Muscle layer of duodenum (tissue), 2 donors: ENCODE data around the gene PMIS2.

Experiments
- H3K27ac ChIP-seq: one replicate; pipeline ENCODE4 v1.7.0; 2013; ENCODE audit warnings: mild to moderate bottlenecking, low read length
- H3K27me3 ChIP-seq: one replicate; pipeline ENCODE4 v1.7.0; 2013; ENCODE audit warnings: low read depth, mild to moderate bottlenecking, control low read depth, low read length
- H3K36me3 ChIP-seq, 2 donors: one replicate each; pipeline ENCODE4 v1.7.0; 2013; ENCODE audit warnings: low read length in 2 of 2, control low read depth in 1 of 2, mild to moderate bottlenecking in 1 of 2; ENCODE audit not compliant: insufficient read depth in 2 of 2, control insufficient read depth in 1 of 2
- H3K4me1 ChIP-seq, 2 donors: one replicate each; pipeline ENCODE4 v1.7.0; 2013; ENCODE audit warnings: low read length in 2 of 2, mild to moderate bottlenecking in 2 of 2, control low read depth in 1 of 2, moderate library complexity in 1 of 2; ENCODE audit not compliant: insufficient read depth in 2 of 2, control insufficient read depth in 1 of 2
- H3K4me3 ChIP-seq, 2 donors: one replicate each; pipeline ENCODE4 v1.7.0; 2013; ENCODE audit warnings: low read length in 2 of 2, low read depth in 1 of 2, mild to moderate bottlenecking in 1 of 2
- H3K9me3 ChIP-seq, 2 donors: one replicate each; pipeline ENCODE4 v1.7.0; 2013; ENCODE audit warnings: low read length in 2 of 2, control low read depth in 1 of 2, mild to moderate bottlenecking in 1 of 2; ENCODE audit not compliant: control insufficient read depth in 1 of 2
- donor health status: healthy.

Gene PMIS2

DNA sequence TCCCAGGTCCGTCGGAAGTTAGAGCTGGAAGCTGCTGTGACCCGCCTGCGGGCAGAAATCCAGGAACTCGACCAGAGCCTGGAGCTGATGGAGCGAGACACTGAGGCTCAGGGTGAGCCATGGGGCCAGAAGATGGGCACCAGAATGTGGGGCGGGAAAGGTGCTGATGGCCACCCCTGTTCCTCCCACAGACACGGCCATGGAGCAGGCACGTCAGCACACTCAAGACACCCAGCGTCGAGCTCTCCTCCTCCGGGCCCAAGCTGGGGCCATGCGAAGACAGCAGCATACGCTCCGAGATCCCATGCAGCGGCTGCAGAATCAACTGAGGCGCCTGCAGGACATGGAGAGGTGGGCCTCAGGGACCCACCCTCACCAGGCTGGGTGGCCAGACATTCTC is 29.1 kb downstream of the PMIS2 start:
- no peak overlapping the region for H3K4me3 ChIP-seq
- H3K4me1 ChIP-seq, result peaks cover 0 to 15% of the 10 kb centered on the region in 2 donors
- peaks cover 4 to 32% of the 10 kb centered on the region in 2 donors for H3K36me3 ChIP-seq
- H3K9me3 ChIP-seq, result no peaks in the 10 kb centered on the region
- no peak overlapping the region for H3K27ac ChIP-seq
- no peaks in the 10 kb centered on the region for H3K27me3 ChIP-seq

DNA sequence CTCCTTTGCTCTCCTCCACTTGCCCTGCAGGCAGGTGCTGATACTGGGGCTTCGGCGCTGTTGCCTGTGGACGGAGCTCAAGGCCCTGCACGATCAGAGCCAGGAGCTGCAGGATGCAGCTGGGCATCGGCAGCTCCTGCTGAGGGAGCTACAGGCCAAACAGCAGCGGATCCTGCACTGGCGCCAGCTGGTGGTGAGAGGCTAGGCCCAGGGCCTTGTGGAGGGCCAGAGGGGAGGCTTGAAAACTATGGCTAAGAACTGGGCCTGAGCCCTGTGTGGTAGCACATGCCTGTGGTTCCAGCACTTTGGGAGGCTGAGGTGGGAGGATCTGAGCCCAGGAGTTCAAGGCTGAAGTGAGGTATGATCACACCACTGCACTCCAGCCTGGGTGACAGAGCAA is 32.9 kb downstream of the PMIS2 start:
- Histone ChIP-seq H3K4me1 (no peaks in the 10 kb centered on the region), H3K27ac (no peak overlapping the region), H3K27me3 (no peaks in the 10 kb centered on the region), H3K9me3 (no peaks in the 10 kb centered on the region), H3K36me3 (peaks cover 4 to 38% of the 10 kb centered on the region in 2 donors), H3K4me3 (no peak overlapping the region)

DNA sequence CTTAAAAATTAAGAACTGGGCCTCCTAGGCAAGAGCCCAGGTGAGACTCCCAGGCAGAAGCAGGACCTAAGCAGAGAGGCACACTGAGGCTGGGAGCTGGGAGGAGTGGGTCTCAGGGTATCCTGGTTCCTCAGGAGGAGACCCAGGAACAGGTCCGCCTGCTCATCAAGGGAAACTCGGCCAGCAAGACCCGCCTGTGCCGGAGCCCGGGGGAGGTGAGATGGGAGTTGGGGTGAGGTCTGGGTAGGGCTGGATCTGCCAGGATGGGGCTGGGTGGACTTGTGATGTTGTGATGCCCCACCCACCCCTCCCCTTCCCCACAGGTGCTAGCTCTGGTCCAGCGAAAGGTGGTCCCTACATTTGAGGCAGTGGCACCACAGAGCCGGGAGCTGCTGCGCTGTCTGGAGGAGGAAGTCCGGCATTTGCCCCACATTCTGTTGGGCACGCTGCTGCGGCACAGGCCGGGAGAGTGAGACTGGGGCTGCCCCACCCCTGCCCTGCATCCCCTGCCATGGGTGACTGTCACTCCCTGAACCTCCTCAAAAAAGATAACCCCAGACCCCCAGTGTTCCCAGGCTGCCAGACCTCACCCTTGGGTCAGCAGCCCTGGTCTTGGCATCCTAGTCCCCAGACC is 33.4 kb downstream of the PMIS2 start:
- H3K27me3 ChIP-seq, result no peaks in the 10 kb centered on the region
- no peaks in the 10 kb centered on the region for H3K4me1 ChIP-seq
- no peaks in the 10 kb centered on the region for H3K9me3 ChIP-seq
- H3K36me3 ChIP-seq, result peaks cover 4 to 38% of the 10 kb centered on the region in 2 donors
- no peak overlapping the region for H3K27ac ChIP-seq
- no peak overlapping the region for H3K4me3 ChIP-seq

DNA sequence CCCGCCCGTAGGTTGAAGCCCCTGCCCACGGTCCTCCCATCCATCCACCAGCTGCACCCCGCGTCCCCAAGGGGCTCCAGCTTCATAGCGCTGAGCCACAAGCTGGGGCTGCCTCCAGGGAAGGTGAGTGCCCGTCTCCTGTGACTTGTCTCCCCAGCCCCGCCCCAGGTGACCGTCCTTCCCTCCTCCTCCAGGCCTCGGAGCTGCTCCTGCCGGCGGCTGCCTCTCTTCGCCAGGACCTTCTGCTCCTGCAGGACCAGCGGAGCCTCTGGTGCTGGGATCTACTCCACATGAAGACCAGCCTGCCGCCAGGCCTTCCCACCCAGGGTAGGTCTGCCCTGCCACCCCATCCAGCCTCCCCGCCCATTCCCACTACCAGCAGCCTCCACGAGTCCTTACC is 34.0 kb downstream of the PMIS2 start:
- Histone ChIP-seq H3K4me3 (no peak overlapping the region), H3K36me3 (peaks cover 4 to 35% of the 10 kb centered on the region in 2 donors), H3K4me1 (no peaks in the 10 kb centered on the region), H3K27me3 (no peaks in the 10 kb centered on the region), H3K9me3 (no peaks in the 10 kb centered on the region), H3K27ac (no peak overlapping the region)

DNA sequence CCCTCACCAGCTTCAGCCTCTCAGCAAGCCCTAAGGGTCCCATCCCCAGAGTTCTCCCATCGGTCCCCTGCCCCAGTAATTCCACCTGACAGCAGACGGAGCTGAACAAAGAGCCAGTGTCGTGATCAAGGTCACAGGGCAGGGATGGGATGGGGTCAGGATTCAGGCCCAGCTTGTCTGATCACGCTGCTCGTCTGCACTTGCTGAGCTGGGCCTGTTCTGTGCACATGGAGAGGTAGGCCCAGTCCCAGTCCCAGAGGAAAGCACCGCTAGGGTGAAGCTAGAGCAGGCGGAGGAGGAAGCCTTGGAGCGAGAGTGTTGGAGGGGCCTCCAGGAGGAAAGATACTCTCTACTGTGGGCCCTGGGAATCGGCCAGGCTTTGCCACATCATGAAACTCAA is 35.7 kb downstream of the PMIS2 start:
- H3K27ac ChIP-seq, result no peak overlapping the region
- no peak overlapping the region for H3K4me3 ChIP-seq
- H3K27me3 ChIP-seq, result no peaks in the 10 kb centered on the region
- no peaks in the 10 kb centered on the region for H3K9me3 ChIP-seq
- peaks cover 4 to 28% of the 10 kb centered on the region in 2 donors for H3K36me3 ChIP-seq
- H3K4me1 ChIP-seq, result no peaks in the 10 kb centered on the region

DNA sequence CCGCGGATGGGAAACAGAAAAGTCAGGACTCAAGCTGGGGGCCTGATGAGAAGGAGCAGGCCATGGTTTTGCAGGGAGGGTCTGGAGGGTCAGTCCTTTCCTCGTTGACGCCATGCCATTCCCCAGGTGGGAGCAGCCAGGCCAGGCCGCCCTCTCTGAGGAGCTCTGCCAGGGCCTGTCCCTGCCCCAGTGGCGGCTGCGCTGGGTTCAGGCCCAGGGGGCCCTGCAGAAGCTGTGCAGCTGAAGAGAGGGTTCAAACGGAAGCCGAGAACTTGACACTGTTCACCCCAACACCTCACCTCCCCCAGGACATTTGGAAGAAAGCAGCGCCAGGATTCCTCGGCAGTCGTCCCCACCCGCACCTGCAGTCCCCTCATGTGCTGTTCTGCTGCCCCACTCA is 36.8 kb downstream of the PMIS2 start:
- H3K9me3 ChIP-seq, result no peaks in the 10 kb centered on the region
- H3K27ac ChIP-seq, result no peak overlapping the region
- H3K27me3 ChIP-seq, result no peaks in the 10 kb centered on the region
- no peak overlapping the region for H3K4me3 ChIP-seq
- H3K36me3 ChIP-seq, result peaks cover 0 to 18% of the 10 kb centered on the region in 2 donors
- no peaks in the 10 kb centered on the region for H3K4me1 ChIP-seq

DNA sequence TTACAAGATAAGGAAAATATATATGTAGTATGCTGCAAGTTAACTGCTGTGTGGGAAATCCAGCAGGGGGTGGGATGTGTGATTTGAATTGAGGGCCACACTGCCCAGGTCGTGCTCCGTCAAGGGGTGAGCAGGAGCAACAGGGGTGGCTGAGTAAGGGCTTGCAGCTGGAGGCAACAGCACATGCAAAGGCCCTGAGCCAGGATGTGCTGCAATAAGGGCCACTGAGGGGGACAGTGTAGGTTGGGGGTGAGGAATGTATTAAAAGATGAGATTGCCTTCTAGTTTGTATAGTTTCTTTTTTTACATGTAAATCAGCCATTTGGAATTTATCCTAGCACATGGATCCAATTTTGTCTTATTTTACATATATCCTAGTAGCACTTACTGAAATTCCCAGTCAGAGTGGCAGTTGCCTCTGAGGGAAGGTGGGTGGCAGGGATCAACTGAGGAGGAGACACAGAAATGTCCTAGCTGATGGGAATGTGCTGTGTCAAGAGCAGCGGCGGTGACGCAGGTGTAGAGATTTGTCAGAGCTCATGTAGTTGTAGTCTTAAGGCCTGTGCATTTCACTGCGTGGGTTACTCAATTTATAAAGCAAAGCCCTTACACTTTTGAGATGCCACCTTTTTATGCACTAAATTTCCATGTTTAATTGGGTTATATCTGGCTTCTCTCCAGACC is 37.5 kb downstream of the PMIS2 start:
- Histone ChIP-seq H3K4me3 (no peak overlapping the region), H3K9me3 (no peaks in the 10 kb centered on the region)

DNA sequence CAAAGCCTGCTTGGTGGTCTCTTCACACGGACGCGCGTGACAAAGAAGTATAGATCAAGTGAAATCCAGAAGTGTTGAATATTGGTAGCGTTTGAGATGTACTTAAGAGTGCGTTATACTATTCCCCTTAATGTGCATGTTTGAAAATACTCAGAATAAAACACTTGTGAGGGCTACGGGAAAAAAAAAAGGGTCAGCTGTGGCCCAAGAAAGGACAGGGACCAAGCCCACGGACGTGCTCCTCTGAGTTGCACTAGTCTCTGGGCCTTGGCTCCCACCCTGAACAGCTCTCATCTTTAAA is 42.2 kb downstream of the PMIS2 start:
- Histone ChIP-seq H3K9me3 (no peaks in the 10 kb centered on the region), H3K27ac (peak overlapping the region; percentile 82), H3K4me3 (peak overlapping the region; percentile 92 to 99), H3K36me3 (peaks cover 23 to 28% of the 10 kb centered on the region in 2 donors), H3K27me3 (no peaks in the 10 kb centered on the region), H3K4me1 (peaks cover 6 to 18% of the 10 kb centered on the region in 2 donors)

More for the DNA sequence above, 37.5 kb downstream of the PMIS2 start:
- peaks cover 0 to 15% of the 10 kb centered on the region in 2 donors for H3K36me3 ChIP-seq
- H3K27ac ChIP-seq, result no peak overlapping the region
- H3K27me3 ChIP-seq, result no peaks in the 10 kb centered on the region
- H3K4me1 ChIP-seq, result no peaks in the 10 kb centered on the region

DNA sequence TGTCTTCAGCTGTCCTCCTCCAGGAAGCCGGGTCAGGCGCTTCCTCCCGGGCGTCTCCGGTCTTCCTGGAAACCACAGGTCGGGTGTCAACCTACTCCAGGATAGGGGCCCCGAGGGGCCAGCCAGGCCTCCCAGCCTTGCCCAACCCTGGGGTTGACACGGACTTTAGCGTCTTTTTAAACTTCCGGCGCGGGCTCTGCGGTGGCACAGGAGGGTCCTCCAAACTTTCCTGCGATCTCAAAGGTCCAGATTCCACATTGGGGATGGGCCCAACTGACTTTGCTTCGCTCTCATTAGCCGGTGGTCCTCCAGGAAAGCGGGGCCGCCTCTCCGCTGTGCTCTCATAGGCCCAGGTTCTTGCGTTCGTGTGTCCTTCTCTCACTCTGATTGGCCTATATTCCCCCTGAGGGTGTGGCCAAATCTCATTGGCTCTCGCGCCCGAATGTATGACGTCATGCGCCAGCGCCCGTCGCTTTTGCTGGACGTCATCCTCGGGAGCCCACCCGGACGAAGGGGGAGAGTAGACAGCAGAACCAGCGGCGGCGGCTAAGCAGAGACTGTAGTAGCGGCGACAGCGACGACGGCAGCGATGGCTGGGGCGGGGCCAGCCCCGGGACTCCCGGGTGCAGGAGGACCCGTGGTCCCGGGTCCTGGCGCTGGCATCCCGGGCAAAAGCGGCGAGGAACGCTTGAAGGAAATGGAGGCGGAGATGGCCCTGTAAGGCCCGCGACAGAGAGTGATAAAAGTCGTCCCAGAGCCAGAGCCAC is 42.8 kb downstream of the PMIS2 start, which contains the start of gene RBM42:
RBM42 (plus strand) TSS at position 472 of the 767 bp plus-strand sequence; CDS start at position 590, 118 bp downstream.
- H3K9me3 ChIP-seq, result no peaks in the 10 kb centered on the region
- peak within 1 kb of the TSS; percentile 82 for H3K27ac ChIP-seq
- H3K4me1 ChIP-seq, result peaks cover 6 to 18% of the 10 kb centered on the region in 2 donors
- H3K36me3 ChIP-seq, result peaks cover 23 to 33% of the 10 kb centered on the region in 2 donors
- H3K4me3 ChIP-seq, result peak within 1 kb of the TSS; percentile 92 to 99
- no peaks in the 10 kb centered on the region for H3K27me3 ChIP-seq

DNA sequence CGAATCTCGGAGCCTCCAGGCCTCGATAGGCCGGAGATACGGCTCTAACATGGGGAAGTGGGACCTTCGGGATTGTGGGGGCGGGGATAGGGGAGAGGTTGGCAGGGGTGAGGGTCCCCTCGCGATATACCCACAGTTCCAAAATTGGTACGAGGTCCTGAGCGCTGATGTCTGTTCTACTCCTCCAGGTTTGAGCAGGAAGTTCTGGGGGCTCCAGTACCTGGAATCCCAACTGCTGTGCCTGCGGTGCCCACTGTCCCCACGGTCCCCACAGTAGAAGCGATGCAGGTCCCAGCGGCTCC is 43.3 kb downstream of the PMIS2 start:
- peak overlapping the region; percentile 82 for H3K27ac ChIP-seq
- peaks cover 23 to 39% of the 10 kb centered on the region in 2 donors for H3K36me3 ChIP-seq
- no peaks in the 10 kb centered on the region for H3K9me3 ChIP-seq

DNA sequence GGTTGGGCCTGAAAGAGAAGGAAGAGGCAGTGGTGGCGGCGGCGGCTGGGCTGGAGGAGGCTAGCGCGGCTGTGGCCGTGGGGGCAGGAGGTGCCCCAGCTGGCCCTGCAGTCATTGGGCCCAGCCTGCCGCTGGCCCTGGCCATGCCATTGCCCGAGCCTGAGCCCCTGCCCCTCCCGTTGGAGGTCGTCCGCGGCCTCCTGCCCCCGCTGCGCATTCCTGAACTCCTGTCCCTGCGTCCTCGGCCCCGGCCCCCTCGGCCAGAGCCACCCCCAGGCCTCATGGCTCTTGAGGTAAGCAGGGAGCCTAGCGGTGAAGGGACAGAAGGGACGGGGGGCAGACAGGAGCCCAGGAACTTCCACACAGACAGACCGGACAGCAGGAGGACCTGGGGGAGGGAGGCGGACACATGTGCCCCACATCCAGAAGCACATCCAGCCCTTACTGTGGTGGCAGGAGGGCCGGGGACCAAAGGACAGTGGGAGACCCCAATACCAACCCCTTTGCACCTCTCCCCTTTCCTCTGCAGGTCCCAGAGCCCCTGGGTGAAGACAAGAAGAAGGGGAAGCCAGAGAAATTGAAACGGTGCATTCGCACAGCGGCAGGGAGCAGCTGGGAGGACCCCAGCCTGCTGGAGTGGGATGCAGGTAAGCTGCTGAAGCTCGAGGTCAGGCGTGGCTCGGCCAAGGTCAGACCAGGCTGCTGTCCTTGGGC is 47.9 kb downstream of the PMIS2 start:
- Histone ChIP-seq H3K36me3 (peaks cover 42 to 72% of the 10 kb centered on the region in 2 donors), H3K4me3 (no peak overlapping the region), H3K27ac (no peak overlapping the region), H3K27me3 (no peaks in the 10 kb centered on the region), H3K4me1 (peaks cover 6 to 18% of the 10 kb centered on the region in 2 donors), H3K9me3 (no peaks in the 10 kb centered on the region)

More for the DNA sequence above, 43.3 kb downstream of the PMIS2 start:
- H3K4me3 ChIP-seq, result peak overlapping the region; percentile 92 to 99
- H3K27me3 ChIP-seq, result no peaks in the 10 kb centered on the region
- H3K4me1 ChIP-seq, result peaks cover 6 to 18% of the 10 kb centered on the region in 2 donors
